ENCODE measurements around the gene NACC2. TPM values are rescaled to one million over a fixed set of nuclear protein-coding genes. Genes with fewer than 3 reads are reported as not detected.

The NACC2 gene
- total and polyA plus RNA-seq, 2 donors (not counting 3 experiments of a cell fraction or from before 2014, with no cell fraction given): 15.8 to 27.1 TPM

GRCh38 chr9:136013524-136014034 lies 81.5 kb downstream of the NACC2 start:
- TF ChIP-seq MYC (IDR thresholded peaks at IDR 0.05; ENCODE audit: low read depth, low read length) (no peak), POLR2A (IDR thresholded peaks at IDR 0.05; ENCODE audit: low read depth, low read length) (no peak), JUN (IDR thresholded peaks at IDR 0.05; ENCODE audit: borderline replicate concordance, insufficient read depth, insufficient read length, low read depth) (no peak), EZH2 (IDR thresholded peaks at IDR 0.05; ENCODE audit: borderline replicate concordance, low read depth, low read length, severe bottlenecking) (no peak), CTCF (IDR thresholded peaks at IDR 0.05; ENCODE audit: extremely low read depth in 1 of 2, insufficient read depth in 1 of 2, low read depth in 1 of 2, low read length in 2 of 2) (no peak), MAX (IDR thresholded peaks at IDR 0.05; ENCODE audit: insufficient read depth, insufficient read length) (no peak), GATA2 (IDR thresholded peaks at IDR 0.05; ENCODE audit: insufficient read depth, insufficient read length, low read depth, low read length) (no peak), FOS (IDR thresholded peaks at IDR 0.05; ENCODE audit: borderline replicate concordance, insufficient read depth, low read length) (no peak), POLR2AphosphoS5 (IDR thresholded peaks at IDR 0.05; ENCODE audit: insufficient read depth, low read depth, low read length) (no peak)
- BruUV-seq (replicated peaks): no TSS peak
- H3K79me2 ChIP-seq (ENCODE audit: control insufficient read depth, insufficient read depth, low read length): peaks cover 11% of the 10 kb centered on the region
- no peak overlapping the region for H3K9ac ChIP-seq (replicated peaks; ENCODE audit: extremely low read depth, insufficient read depth, low read length)
- ChIA-PET POLR2A (no interaction called here), CTCF (no interaction called here)
- no peak overlapping the region for H2AFZ ChIP-seq (ENCODE audit: low read depth, low read length)
- intact Hi-C loops (cut with micrococcal nuclease): no loop called here
- no peaks in the 10 kb centered on the region for H3K27me3 ChIP-seq (ENCODE audit: control insufficient read depth in 2 of 2, insufficient read depth in 2 of 2, low read length in 2 of 2)
- H3K4me1 ChIP-seq (ENCODE audit: control insufficient read depth, extremely low read depth, insufficient read depth, low read length): peaks cover 41% of the 10 kb centered on the region
- DNase-seq (ENCODE audit: low read depth, low spot score): no peak
- H4K20me1 ChIP-seq (replicated peaks; ENCODE audit: control insufficient read depth, extremely low read depth, insufficient read depth, low read length): no peaks in the 10 kb centered on the region
- no peak for FAIRE-seq
- H3K27ac ChIP-seq (ENCODE audit: insufficient read depth, low read depth, low read length): no peak overlapping the region
- no peaks in the 10 kb centered on the region for H3K9me3 ChIP-seq (replicated peaks; ENCODE audit: control insufficient read depth, insufficient read depth, low read length)
- peaks cover 0 to 2% of the 10 kb centered on the region in 2 experiments for H3K36me3 ChIP-seq (ENCODE audit: control insufficient read depth in 2 of 2, extremely low read depth in 1 of 2, insufficient read depth in 2 of 2, low read length in 2 of 2)
- no peak overlapping the region for H3K4me2 ChIP-seq (ENCODE audit: insufficient read depth, low read length)
- dilution Hi-C loops (cut with MboI; ENCODE audit: extremely low pct_ligation_motif_present, low sequenced_read_pairs): no loop called here
- H3K9me1 ChIP-seq (replicated peaks; ENCODE audit: control insufficient read depth, extremely low read depth, insufficient read depth, low read length): no peaks in the 10 kb centered on the region
- H3K4me3 ChIP-seq (replicated peaks in 1 of 3; ENCODE audit: insufficient read depth in 1 of 3, low read depth in 1 of 3, low read length in 3 of 3): no peak overlapping the region
